Inflammatory macrophage treated with lipopolysaccharide for 4 hours (primary cell): ENCODE data around the gene MAT1A.

Experiments
- DNase-seq: peaks from one replicate; pipeline ENCODE4 v3.0.0-alpha.2; 2020

The MAT1A gene

GRCh38 chr10:80281784-80282765 lies 7.4 kb downstream of the MAT1A start:
- no peak for DNase-seq

- no peak for DNase-seq
These were observed 8.2 kb downstream of the MAT1A start for GRCh38 chr10:80281292-80281691.

- DNase-seq: no peak
These were observed 9.2 kb downstream of the MAT1A start for GRCh38 chr10:80280071-80280800.

GRCh38 chr10:80279146-80279545 lies 10.3 kb downstream of the MAT1A start:
- DNase-seq: no peak

GRCh38 chr10:80278480-80278879 lies 11.0 kb downstream of the MAT1A start:
- DNase-seq: no peak

- no peak for DNase-seq
These were observed 11.7 kb downstream of the MAT1A start for GRCh38 chr10:80277567-80278250.

GRCh38 chr10:80277016-80277415 lies 12.4 kb downstream of the MAT1A start:
- no peak for DNase-seq

GRCh38 chr10:80276335-80276734 lies 13.1 kb downstream of the MAT1A start:
- DNase-seq: no peak

GRCh38 chr10:80275756-80276155 lies 13.7 kb downstream of the MAT1A start:
- no peak for DNase-seq

- DNase-seq: no peak
These were observed 14.3 kb downstream of the MAT1A start for GRCh38 chr10:80275135-80275498.

- DNase-seq: no peak
These were observed 14.9 kb downstream of the MAT1A start for GRCh38 chr10:80274396-80275134.

GRCh38 chr10:80273523-80274170 lies 15.8 kb downstream of the MAT1A start:
- no peak for DNase-seq

GRCh38 chr10:80272793-80273522 lies 16.5 kb downstream of the MAT1A start:
- DNase-seq: no peak

GRCh38 chr10:80271416-80271815 lies 18.0 kb downstream of the MAT1A start:
- no peak for DNase-seq

- no peak for DNase-seq
These were observed 18.6 kb downstream of the MAT1A start for GRCh38 chr10:80270887-80271286.

- DNase-seq: no peak
These were observed 20.4 kb downstream of the MAT1A start for GRCh38 chr10:80268938-80269588.

GRCh38 chr10:80268266-80268665 lies 21.2 kb downstream of the MAT1A start:
- no peak for DNase-seq

GRCh38 chr10:80266513-80266863 lies 23.0 kb downstream of the MAT1A start:
- DNase-seq: no peak

GRCh38 chr10:80265740-80266512 lies 23.5 kb downstream of the MAT1A start:
- no peak for DNase-seq
